Osteocyte (in vitro differentiated cells): ENCODE results near the gene TGFB2. TPM values are rescaled to one million over a fixed set of nuclear protein-coding genes. Genes with fewer than 3 reads are reported as not detected.

Experiments used
- DNase-seq: peaks from one replicate; pipeline ENCODE4 v3.0.0; 2021; ENCODE audit warnings: mixed read lengths; ENCODE audit not compliant: unreplicated experiment; ENCODE audit errors: extremely low spot score
- H3K27ac Mint-ChIP-seq: one replicate; pipeline ENCODE4 v1.8.0; 2021; ENCODE audit warnings: mild to moderate bottlenecking, mixed read lengths; ENCODE audit not compliant: unreplicated experiment
- H3K27me3 Mint-ChIP-seq: one replicate; pipeline ENCODE4 v1.8.0; 2021; ENCODE audit warnings: mixed read lengths; ENCODE audit not compliant: unreplicated experiment
- H3K36me3 Mint-ChIP-seq: one replicate; pipeline ENCODE4 v1.8.0; 2021; ENCODE audit warnings: mixed read lengths; ENCODE audit not compliant: unreplicated experiment
- H3K4me1 Mint-ChIP-seq: one replicate; pipeline ENCODE4 v1.8.0; 2021; ENCODE audit warnings: mixed read lengths; ENCODE audit not compliant: unreplicated experiment
- H3K4me3 Mint-ChIP-seq: one replicate; pipeline ENCODE4 v1.8.0; 2021; ENCODE audit warnings: mild to moderate bottlenecking, moderate library complexity, mixed read lengths; ENCODE audit not compliant: unreplicated experiment
- H3K9me3 Mint-ChIP-seq: one replicate; pipeline ENCODE4 v1.8.0; 2021; ENCODE audit warnings: mixed read lengths; ENCODE audit not compliant: unreplicated experiment
- total RNA-seq: library from RNA; stranded (reverse); gene quantifications from 2 replicates; pipeline ENCODE4 v1.2.1, GENCODE V29; 2021
- TF ChIP-seq, protein P1 (sequence below): fragments of 200-600 bp; sonication (generic); IDR thresholded peaks from 2 replicates; pipeline ENCODE4 v1.5.0; 2021; ENCODE audit warnings: antibody characterized with exemption, mild to moderate bottlenecking, moderate library complexity

The TGFB2 gene
- total RNA-seq, 1 donor from 2014 or later = 184 TPM

DNA sequence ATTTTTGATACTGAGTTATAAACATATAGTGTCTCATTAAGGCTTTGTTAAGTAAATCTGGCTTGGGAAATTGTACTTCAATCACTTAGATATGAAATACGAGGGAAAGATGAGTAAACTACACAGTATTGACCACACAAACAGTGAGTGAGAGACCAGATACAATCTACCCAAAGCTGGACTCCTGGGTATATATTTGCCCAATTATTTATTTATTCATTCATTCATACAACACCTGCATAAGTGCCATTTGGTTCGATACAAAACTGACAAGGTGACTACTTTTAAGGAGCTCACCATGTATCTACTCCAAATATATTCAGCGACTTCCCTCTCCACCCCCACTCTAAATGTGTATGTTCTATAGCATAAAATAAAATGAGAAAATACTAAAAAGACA is 143.4 kb downstream of the TGFB2 start:
- TF ChIP-seq, protein P1, sequence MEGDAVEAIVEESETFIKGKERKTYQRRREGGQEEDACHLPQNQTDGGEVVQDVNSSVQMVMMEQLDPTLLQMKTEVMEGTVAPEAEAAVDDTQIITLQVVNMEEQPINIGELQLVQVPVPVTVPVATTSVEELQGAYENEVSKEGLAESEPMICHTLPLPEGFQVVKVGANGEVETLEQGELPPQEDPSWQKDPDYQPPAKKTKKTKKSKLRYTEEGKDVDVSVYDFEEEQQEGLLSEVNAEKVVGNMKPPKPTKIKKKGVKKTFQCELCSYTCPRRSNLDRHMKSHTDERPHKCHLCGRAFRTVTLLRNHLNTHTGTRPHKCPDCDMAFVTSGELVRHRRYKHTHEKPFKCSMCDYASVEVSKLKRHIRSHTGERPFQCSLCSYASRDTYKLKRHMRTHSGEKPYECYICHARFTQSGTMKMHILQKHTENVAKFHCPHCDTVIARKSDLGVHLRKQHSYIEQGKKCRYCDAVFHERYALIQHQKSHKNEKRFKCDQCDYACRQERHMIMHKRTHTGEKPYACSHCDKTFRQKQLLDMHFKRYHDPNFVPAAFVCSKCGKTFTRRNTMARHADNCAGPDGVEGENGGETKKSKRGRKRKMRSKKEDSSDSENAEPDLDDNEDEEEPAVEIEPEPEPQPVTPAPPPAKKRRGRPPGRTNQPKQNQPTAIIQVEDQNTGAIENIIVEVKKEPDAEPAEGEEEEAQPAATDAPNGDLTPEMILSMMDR = no peak
- Mint-ChIP-seq H3K4me3 (no peak overlapping the region), H3K9me3 (no peaks in the 10 kb centered on the region), H3K4me1 (peaks cover 30% of the 10 kb centered on the region), H3K27me3 (no peaks in the 10 kb centered on the region), H3K27ac (peak overlapping the region; percentile 83), H3K36me3 (no peaks in the 10 kb centered on the region)
- DNase-seq = no peak

GRCh38 chr1:218488986-218489385 is 143.8 kb downstream of the TGFB2 start:
- Mint-ChIP-seq H3K9me3 (no peaks in the 10 kb centered on the region), H3K4me1 (peaks cover 32% of the 10 kb centered on the region), H3K4me3 (no peak overlapping the region), H3K27ac (peak overlapping the region; percentile 83), H3K36me3 (no peaks in the 10 kb centered on the region), H3K27me3 (no peaks in the 10 kb centered on the region)
- DNase-seq = no peak
- TF ChIP-seq, protein P1 = no peak

DNA sequence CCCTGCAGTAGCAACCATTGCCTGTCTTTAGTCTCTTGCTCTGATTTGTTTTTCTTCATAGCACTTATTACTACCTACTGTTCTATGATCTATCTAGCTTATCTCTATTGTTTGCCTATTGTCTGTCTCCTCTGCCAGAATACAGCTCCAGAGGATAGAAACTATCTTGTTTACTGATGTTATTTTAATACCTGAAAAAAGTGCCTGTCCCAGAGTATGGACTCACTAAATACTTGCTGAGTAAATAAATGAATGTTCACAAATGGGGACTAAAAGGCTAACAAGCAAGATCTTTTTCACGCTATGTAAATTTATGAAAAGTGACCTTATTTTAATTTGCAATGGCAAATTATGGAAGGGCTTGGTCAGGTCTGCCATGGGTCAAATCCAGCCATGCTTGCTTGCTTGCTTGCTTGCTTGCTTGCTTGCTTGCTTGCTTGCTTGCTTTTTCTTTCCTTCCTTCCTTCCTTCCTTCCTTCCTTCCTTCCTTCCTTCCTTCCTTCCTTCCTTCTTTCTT is 145.3 kb downstream of the TGFB2 start:
- TF ChIP-seq, protein P1 = no peak
- Mint-ChIP-seq H3K9me3 (no peaks in the 10 kb centered on the region), H3K4me1 (peaks cover 39% of the 10 kb centered on the region), H3K4me3 (no peak overlapping the region), H3K27me3 (no peaks in the 10 kb centered on the region), H3K36me3 (no peaks in the 10 kb centered on the region), H3K27ac (peak overlapping the region; percentile 64)
- DNase-seq = no peak

DNA sequence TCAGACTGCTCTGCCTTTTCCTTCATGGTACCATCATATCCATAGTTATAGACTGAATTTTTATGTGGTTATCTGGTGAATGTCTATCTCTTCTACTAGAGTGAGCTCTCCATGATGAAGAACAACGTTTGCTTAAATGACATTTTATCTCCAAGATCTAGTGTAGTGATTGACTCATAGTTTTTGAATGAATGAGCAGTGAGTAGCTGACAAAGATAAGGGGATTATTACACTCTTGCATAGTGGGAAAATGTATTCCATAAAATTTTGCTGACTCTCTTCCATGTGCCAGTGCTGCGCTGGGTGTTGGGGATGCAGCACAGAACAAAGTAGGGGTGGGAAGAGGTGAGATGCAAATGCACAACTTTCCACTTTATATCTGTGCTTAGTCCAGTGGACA is 147.7 kb downstream of the TGFB2 start:
- no peaks in the 10 kb centered on the region for H3K36me3 Mint-ChIP-seq
- H3K27ac Mint-ChIP-seq = no peak overlapping the region
- H3K4me3 Mint-ChIP-seq = no peak overlapping the region
- peaks cover 50% of the 10 kb centered on the region for H3K4me1 Mint-ChIP-seq
- DNase-seq = no peak
- H3K9me3 Mint-ChIP-seq = no peaks in the 10 kb centered on the region
- no peaks in the 10 kb centered on the region for H3K27me3 Mint-ChIP-seq
- TF ChIP-seq, protein P1 = no peak

GRCh38 chr1:218493986-218494385 is 148.8 kb downstream of the TGFB2 start:
- no peaks in the 10 kb centered on the region for H3K9me3 Mint-ChIP-seq
- no peaks in the 10 kb centered on the region for H3K36me3 Mint-ChIP-seq
- no peak for DNase-seq
- H3K27ac Mint-ChIP-seq = no peak overlapping the region
- H3K27me3 Mint-ChIP-seq = no peaks in the 10 kb centered on the region
- TF ChIP-seq, protein P1 = no peak
- no peak overlapping the region for H3K4me3 Mint-ChIP-seq
- H3K4me1 Mint-ChIP-seq = peaks cover 51% of the 10 kb centered on the region

Other genes with a start within 250 kb of the TGFB2 start
- gene RRP15, start 60.0 kb upstream of the TGFB2 start, total RNA-seq = 18.8 and 20.3 TPM in 2 replicates